Activated naive CD8-positive, alpha-beta T cell treated with anti-CD3 and anti-CD28 coated beads for 36 hours (primary cell): ENCODE data around the gene NFAT5. TPM values are rescaled to one million over a fixed set of nuclear protein-coding genes. Genes with fewer than 3 reads are reported as not detected.
A peak's percentile ranks its signal among the peaks of the same experiment; 100 is the strongest.

Source experiments
- DNase-seq: peaks from one replicate; pipeline ENCODE4 v3.0.0; 2021
- H3K27ac Mint-ChIP-seq: one replicate; pipeline ENCODE4 v1.8.0; 2022; ENCODE audit warnings: mild to moderate bottlenecking, moderate library complexity, mixed read lengths
- H3K27me3 Mint-ChIP-seq: one replicate; pipeline ENCODE4 v1.8.0; 2022; ENCODE audit warnings: mild to moderate bottlenecking, mixed read lengths
- H3K36me3 Mint-ChIP-seq: one replicate; pipeline ENCODE4 v1.8.0; 2021; ENCODE audit warnings: mild to moderate bottlenecking, mixed read lengths
- H3K4me1 Mint-ChIP-seq: one replicate; pipeline ENCODE4 v1.8.0; 2021; ENCODE audit warnings: mixed read lengths
- H3K4me3 Mint-ChIP-seq: one replicate; pipeline ENCODE4 v1.8.0; 2022; ENCODE audit warnings: mild to moderate bottlenecking, moderate library complexity, mixed read lengths
- H3K9me3 Mint-ChIP-seq: one replicate; pipeline ENCODE4 v1.8.0; 2022; ENCODE audit warnings: mixed read lengths
- total RNA-seq, 2 experiments: library from RNA; stranded (reverse); gene quantifications; one replicate each; pipeline ENCODE4 v1.2.3, GENCODE V29; 2021

The NFAT5 gene
- total RNA-seq, 2 experiments from 2014 or later = 26.1 to 26.3 TPM

DNA sequence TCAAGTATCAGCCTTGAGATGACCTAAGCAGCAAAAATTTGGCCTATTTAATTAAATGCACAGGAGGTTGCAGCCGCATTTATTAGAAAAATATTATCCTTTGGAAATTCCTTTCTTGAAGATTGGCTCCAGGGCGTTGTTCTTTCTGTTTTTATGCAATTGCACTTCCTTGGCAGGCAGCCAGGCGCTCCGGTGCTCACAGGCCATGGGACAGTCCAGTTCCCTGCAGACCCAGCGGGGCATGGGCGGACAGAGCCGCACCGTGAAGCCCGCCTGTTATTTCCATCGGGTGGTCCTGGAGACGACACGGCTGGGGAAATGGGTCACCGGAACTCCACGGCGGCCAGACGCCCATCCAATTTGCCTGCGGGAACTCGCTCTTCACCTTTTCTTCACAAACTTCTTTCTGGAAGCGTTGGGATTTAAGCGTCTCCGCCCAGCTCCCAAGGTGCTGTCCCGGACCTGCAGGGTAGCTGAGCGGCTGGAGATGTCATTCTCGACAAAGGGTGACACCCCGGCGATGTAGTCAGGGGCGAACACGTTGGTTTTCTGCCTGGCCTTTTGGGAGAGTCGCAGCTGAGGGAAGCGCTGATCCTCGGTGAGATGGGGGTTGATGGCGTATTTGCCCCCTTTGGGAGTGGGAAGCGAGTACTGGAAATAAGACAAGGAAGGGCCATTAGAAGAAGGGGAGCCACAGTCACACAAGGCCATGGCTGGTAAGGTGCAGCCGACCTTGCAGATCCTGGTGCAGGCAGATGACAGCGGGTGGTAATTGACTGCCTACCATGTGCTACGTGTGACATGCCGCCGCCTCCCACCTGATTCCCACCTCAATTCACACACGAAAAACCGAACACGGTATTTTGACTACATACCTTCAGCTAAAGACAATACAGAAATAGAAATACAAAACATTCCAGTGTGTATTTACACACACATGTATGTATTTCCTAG, 176.5 kb downstream of the NFAT5 start:
- H3K4me3 Mint-ChIP-seq = no peak overlapping the region
- no peak overlapping the region for H3K27ac Mint-ChIP-seq
- H3K4me1 Mint-ChIP-seq = peaks cover 2% of the 10 kb centered on the region
- no peak for DNase-seq
- H3K36me3 Mint-ChIP-seq = peaks cover 45% of the 10 kb centered on the region
- H3K27me3 Mint-ChIP-seq = no peaks in the 10 kb centered on the region
- H3K9me3 Mint-ChIP-seq = no peaks in the 10 kb centered on the region

- peaks cover 3% of the 10 kb centered on the region for H3K4me1 Mint-ChIP-seq
- no peaks in the 10 kb centered on the region for H3K9me3 Mint-ChIP-seq
- H3K4me3 Mint-ChIP-seq = no peak overlapping the region
- H3K36me3 Mint-ChIP-seq = peaks cover 54% of the 10 kb centered on the region
- DNase-seq = no peak
- H3K27me3 Mint-ChIP-seq = no peaks in the 10 kb centered on the region
- no peak overlapping the region for H3K27ac Mint-ChIP-seq
These were observed 178.8 kb downstream of the NFAT5 start for GRCh38 chr16:69744363-69745231.

- Mint-ChIP-seq H3K27me3 (no peaks in the 10 kb centered on the region), H3K36me3 (peaks cover 50% of the 10 kb centered on the region), H3K9me3 (no peaks in the 10 kb centered on the region), H3K27ac (no peak overlapping the region), H3K4me3 (no peak overlapping the region), H3K4me1 (peaks cover 3% of the 10 kb centered on the region)
- no peak for DNase-seq
These were observed 179.5 kb downstream of the NFAT5 start for GRCh38 chr16:69745232-69745612.

GRCh38 chr16:69745959-69746358, 180.2 kb downstream of the NFAT5 start:
- H3K4me1 Mint-ChIP-seq = peaks cover 3% of the 10 kb centered on the region
- H3K36me3 Mint-ChIP-seq = peaks cover 47% of the 10 kb centered on the region
- no peaks in the 10 kb centered on the region for H3K9me3 Mint-ChIP-seq
- H3K4me3 Mint-ChIP-seq = no peak overlapping the region
- DNase-seq = no peak
- no peak overlapping the region for H3K27ac Mint-ChIP-seq
- H3K27me3 Mint-ChIP-seq = no peaks in the 10 kb centered on the region

GRCh38 chr16:69747115-69747514, 181.3 kb downstream of the NFAT5 start:
- peak overlapping the region; percentile 40 for H3K27ac Mint-ChIP-seq
- H3K4me3 Mint-ChIP-seq = no peak overlapping the region
- H3K36me3 Mint-ChIP-seq = peaks cover 51% of the 10 kb centered on the region
- no peaks in the 10 kb centered on the region for H3K27me3 Mint-ChIP-seq
- no peak for DNase-seq
- H3K4me1 Mint-ChIP-seq = peaks cover 5% of the 10 kb centered on the region
- H3K9me3 Mint-ChIP-seq = no peaks in the 10 kb centered on the region

DNA sequence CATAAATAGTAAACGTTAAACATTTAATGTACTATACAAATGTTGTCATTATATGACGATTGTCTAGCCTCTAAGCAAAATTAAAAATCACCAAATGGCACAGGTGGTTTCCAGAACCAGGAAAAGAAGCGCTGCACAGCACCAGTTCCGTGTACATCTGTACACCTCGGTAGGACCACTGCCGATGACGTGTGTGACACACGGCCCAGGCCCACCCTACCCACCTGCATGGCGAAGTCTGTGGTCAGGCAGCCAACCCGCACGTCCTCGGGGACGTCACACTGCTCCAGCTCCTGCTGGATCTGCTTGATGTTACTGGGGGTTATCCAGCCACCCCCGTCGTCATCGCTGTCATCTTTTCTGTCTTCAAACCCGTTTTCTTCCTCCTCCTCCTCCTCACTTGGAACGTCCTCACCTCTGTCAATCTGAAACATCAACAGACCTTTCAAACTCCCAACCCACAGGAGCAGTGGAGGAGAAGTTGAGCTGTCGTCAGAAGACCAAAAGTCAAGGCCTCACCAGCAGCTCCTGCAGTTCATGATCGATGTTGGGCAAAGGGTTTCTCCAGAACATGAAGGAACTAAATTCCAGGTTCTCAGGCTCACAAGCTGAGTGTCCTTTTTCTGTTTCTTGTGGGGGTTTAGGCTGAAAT, 183.1 kb downstream of the NFAT5 start:
- DNase-seq = no peak
- Mint-ChIP-seq H3K9me3 (no peaks in the 10 kb centered on the region), H3K27me3 (no peaks in the 10 kb centered on the region), H3K27ac (no peak overlapping the region), H3K4me1 (peaks cover 18% of the 10 kb centered on the region), H3K4me3 (no peak overlapping the region), H3K36me3 (peaks cover 57% of the 10 kb centered on the region)

- H3K27me3 Mint-ChIP-seq = no peaks in the 10 kb centered on the region
- no peak for DNase-seq
- H3K27ac Mint-ChIP-seq = peak overlapping the region; percentile 99
- no peaks in the 10 kb centered on the region for H3K9me3 Mint-ChIP-seq
- peak overlapping the region; percentile 99 for H3K4me3 Mint-ChIP-seq
- peaks cover 38% of the 10 kb centered on the region for H3K36me3 Mint-ChIP-seq
- H3K4me1 Mint-ChIP-seq = peaks cover 20% of the 10 kb centered on the region
These were observed 188.3 kb downstream of the NFAT5 start for GRCh38 chr16:69754143-69754468.

Other genes with a start within 250 kb of the NFAT5 start
- gene PDF, start 235.4 kb upstream of the NFAT5 start, total RNA-seq = 10 to 100 TPM; 33.0 to 36.4 TPM
- 10 to 100 TPM; 30.2 to 31.8 TPM for gene COG8, start 226.4 kb upstream of the NFAT5 start, total RNA-seq
- gene NIP7, start 226.2 kb upstream of the NFAT5 start, total RNA-seq = 10 to 100 TPM; 70.1 to 73.2 TPM
- 1 to 10 TPM in 1 of 2 experiments, under 1 TPM in 1; 0.70 to 1.2 TPM for gene TMED6, start 214.2 kb upstream of the NFAT5 start, total RNA-seq
- 10 to 100 TPM; 54.4 to 55.4 TPM for gene TERF2, start 180.0 kb upstream of the NFAT5 start, total RNA-seq
- 100 to 1,000 TPM; 182 to 183 TPM for gene CYB5B, start 141.3 kb upstream of the NFAT5 start, total RNA-seq
- gene NQO1, start 160.6 kb downstream of the NFAT5 start, total RNA-seq = 10 to 100 TPM in 1 of 2 experiments, 1 to 10 TPM in 1; 9.9 to 11.3 TPM
- 100 to 1,000 TPM; 152 to 165 TPM for gene NOB1, start 189.0 kb downstream of the NFAT5 start, total RNA-seq
- gene WWP2, start 196.4 kb downstream of the NFAT5 start, total RNA-seq = 10 to 100 TPM; 32.1 to 35.3 TPM